GM10248 (cell line): Measurements from ENCODE around the gene DDX10.

Experiments used
- CTCF ChIA-PET: fragments of 300-600 bp; sonication (Branson Sonifier 250); formaldehyde crosslinking; extraction: SDS; loops from one replicate; lab custom pipeline; 2021; ENCODE audit warnings: antibody characterized with exemption; lab: Yijun Ruan, JAX
- POLR2A ChIA-PET: fragments of 350-650 bp; sonication (Branson Sonifier 250); formaldehyde crosslinking; extraction: SDS; loops from one replicate; lab custom pipeline; 2020; ENCODE audit warnings: antibody characterized with exemption; lab: Yijun Ruan, JAX
- DNase-seq: peaks from one replicate; pipeline ENCODE4 v3.0.0; 2012; ENCODE audit errors: extremely low spot score
- CTCF ChIP-seq: IDR thresholded peaks from 2 replicates; pipeline ENCODE4 v1.5.1; 2012; ENCODE audit warnings: mild to moderate bottlenecking, low read depth; ENCODE audit errors: extremely low read depth, missing control alignments, control extremely low read depth

Gene DDX10

GRCh38 chr11:108914981-108915380 lies 250.1 kb downstream of the DDX10 start:
- CTCF ChIA-PET: interaction anchor here (0.9 to 2.6 kb wide), 6 partner anchors 9 to 167 kb away, joined by 3 to 10 read pairs (median 4); no protein-coding TSS in a partner anchor
- no peak for DNase-seq
- no peak for TF ChIP-seq CTCF
- POLR2A ChIA-PET: no interaction called here

- no peak for TF ChIP-seq CTCF
- CTCF ChIA-PET: interaction anchor here (1.2 to 2.6 kb wide), 7 partner anchors 8 to 167 kb away, joined by 3 to 10 read pairs (median 4); no protein-coding TSS in a partner anchor
- POLR2A ChIA-PET: no interaction called here
- DNase-seq: no peak
Measured at GRCh38 chr11:108915666-108916065, 250.8 kb downstream of the DDX10 start.

- TF ChIP-seq CTCF: no peak
- POLR2A ChIA-PET: no interaction called here
- DNase-seq: no peak
Measured at GRCh38 chr11:108916290-108916689, 251.4 kb downstream of the DDX10 start.

GRCh38 chr11:108916935-108917334 lies 252.1 kb downstream of the DDX10 start:
- no peak for DNase-seq
- ChIA-PET CTCF (interaction anchor here (0.9 to 1.7 kb wide), 2 partner anchors 9 to 30 kb away, joined by 3 to 5 read pairs; no protein-coding TSS in a partner anchor), POLR2A (no interaction called here)
- no peak for TF ChIP-seq CTCF

More at GRCh38 chr11:108916290-108916689, 251.4 kb downstream of the DDX10 start:
- CTCF ChIA-PET: interaction anchor here (1.2 to 2.6 kb wide), 5 partner anchors 7 to 30 kb away, joined by 3 to 10 read pairs (median 4); no protein-coding TSS in a partner anchor

GRCh38 chr11:108921211-108921610 lies 256.3 kb downstream of the DDX10 start:
- ChIA-PET CTCF (interaction anchor here (1.2 to 1.8 kb wide), 3 partner anchors 15 to 66 kb away, joined by 3 to 4 read pairs (median 3); no protein-coding TSS in a partner anchor), POLR2A (no interaction called here)
- TF ChIP-seq CTCF: no peak
- DNase-seq: no peak

- ChIA-PET POLR2A (no interaction called here), CTCF (interaction anchor here (0.9 to 1.8 kb wide), 3 partner anchors 14 to 67 kb away, joined by 3 to 4 read pairs (median 3); no protein-coding TSS in a partner anchor)
- TF ChIP-seq CTCF: no peak
- DNase-seq: no peak
Measured at GRCh38 chr11:108922241-108922640, 257.4 kb downstream of the DDX10 start.
